ENCODE results near the gene CNKSR3.

DNA sequence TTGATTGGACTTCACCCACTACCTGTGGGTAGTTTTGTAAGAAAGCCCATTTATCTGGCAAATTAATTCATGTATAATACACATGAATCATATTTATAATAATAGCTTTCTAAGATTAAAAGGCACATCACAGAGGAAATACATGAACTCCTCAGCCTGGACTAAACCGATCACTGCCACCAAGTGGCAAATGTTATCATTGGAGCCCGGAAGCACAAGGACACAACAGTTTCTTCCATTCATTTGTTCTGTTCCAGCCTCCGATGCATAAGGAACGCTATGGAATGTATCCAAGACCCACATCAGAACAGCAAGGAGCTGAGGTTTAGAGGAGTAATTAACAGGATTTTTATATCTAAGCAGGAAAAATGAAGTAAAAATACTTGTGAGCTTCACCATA is 139.9 kb downstream of the CNKSR3 start:
- TF ChIP-seq, protein P1, sequence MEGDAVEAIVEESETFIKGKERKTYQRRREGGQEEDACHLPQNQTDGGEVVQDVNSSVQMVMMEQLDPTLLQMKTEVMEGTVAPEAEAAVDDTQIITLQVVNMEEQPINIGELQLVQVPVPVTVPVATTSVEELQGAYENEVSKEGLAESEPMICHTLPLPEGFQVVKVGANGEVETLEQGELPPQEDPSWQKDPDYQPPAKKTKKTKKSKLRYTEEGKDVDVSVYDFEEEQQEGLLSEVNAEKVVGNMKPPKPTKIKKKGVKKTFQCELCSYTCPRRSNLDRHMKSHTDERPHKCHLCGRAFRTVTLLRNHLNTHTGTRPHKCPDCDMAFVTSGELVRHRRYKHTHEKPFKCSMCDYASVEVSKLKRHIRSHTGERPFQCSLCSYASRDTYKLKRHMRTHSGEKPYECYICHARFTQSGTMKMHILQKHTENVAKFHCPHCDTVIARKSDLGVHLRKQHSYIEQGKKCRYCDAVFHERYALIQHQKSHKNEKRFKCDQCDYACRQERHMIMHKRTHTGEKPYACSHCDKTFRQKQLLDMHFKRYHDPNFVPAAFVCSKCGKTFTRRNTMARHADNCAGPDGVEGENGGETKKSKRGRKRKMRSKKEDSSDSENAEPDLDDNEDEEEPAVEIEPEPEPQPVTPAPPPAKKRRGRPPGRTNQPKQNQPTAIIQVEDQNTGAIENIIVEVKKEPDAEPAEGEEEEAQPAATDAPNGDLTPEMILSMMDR (IDR thresholded peaks at IDR 0.05), result peak in 1 of 7 experiments; percentile 27
- TF ChIP-seq POLR2A (IDR thresholded peaks at IDR 0.05), result no peak
- no peak for TF ChIP-seq POLR2AphosphoS5 (IDR thresholded peaks at IDR 0.05)
- no peak for TF ChIP-seq EP300 (IDR thresholded peaks at IDR 0.05)
